DOHH2 (cell line): ENCODE measurements around the gene QKI.

Experiments
- H3F3A ChIP-seq: fragments of 200-600 bp; sonication (generic), shearing (Covaris generic); 2 replicates; pipeline ENCODE4 v1.6.0; 2016; ENCODE audit warnings: antibody characterized with exemption, mild to moderate bottlenecking; ENCODE audit not compliant: control insufficient read depth, insufficient read depth
- H3K27ac ChIP-seq: fragments of 200-600 bp; sonication (generic); 2 replicates; pipeline ENCODE4 v1.5.1; 2014; ENCODE audit warnings: low read depth, mild to moderate bottlenecking, low read length, moderate library complexity
- H3K27me3 ChIP-seq: fragments of 200-600 bp; sonication (generic); 2 replicates; pipeline ENCODE4 v1.6.1; 2014; ENCODE audit warnings: mild to moderate bottlenecking, low read length, mixed read lengths; ENCODE audit not compliant: control insufficient read depth
- H3K36me3 ChIP-seq: fragments of 200-600 bp; sonication (generic); 2 replicates; pipeline ENCODE4 v1.6.1; 2014; ENCODE audit warnings: mild to moderate bottlenecking, low read length, moderate library complexity, mixed read lengths; ENCODE audit not compliant: control insufficient read depth
- H3K4me1 ChIP-seq: fragments of 200-600 bp; sonication (generic); 2 replicates; pipeline ENCODE4 v1.6.1; 2014; ENCODE audit warnings: mild to moderate bottlenecking, low read length, mixed read lengths; ENCODE audit not compliant: control insufficient read depth
- H3K4me2 ChIP-seq: fragments of 200-600 bp; sonication (generic); 2 replicates; pipeline ENCODE4 v1.6.0; 2014; ENCODE audit warnings: mild to moderate bottlenecking, low read length, moderate library complexity
- H3K4me3 ChIP-seq: fragments of 200-600 bp; sonication (generic); 2 replicates; pipeline ENCODE4 v1.5.1; 2014; ENCODE audit warnings: mild to moderate bottlenecking, low read length, mixed read lengths
- H3K79me2 ChIP-seq: fragments of 200-600 bp; sonication (generic); 2 replicates; pipeline ENCODE4 v1.6.1; 2014; ENCODE audit warnings: mild to moderate bottlenecking, low read length, mixed read lengths; ENCODE audit not compliant: control insufficient read depth
- H3K9me2 ChIP-seq: fragments of 200-600 bp; sonication (generic); replicated peaks from 2 replicates; pipeline ENCODE4 v1.6.1; 2014; ENCODE audit warnings: mild to moderate bottlenecking, low read length, mixed read lengths; ENCODE audit not compliant: control insufficient read depth
- H3K9me3 ChIP-seq: fragments of 200-600 bp; sonication (generic); 2 replicates; pipeline ENCODE4 v1.6.1; 2014; ENCODE audit warnings: antibody characterized with exemption, low read length, mixed read lengths; ENCODE audit not compliant: control insufficient read depth, insufficient read depth
- H4K20me1 ChIP-seq: fragments of 200-600 bp; sonication (generic); 2 replicates; pipeline ENCODE4 v1.6.0; 2014; ENCODE audit warnings: low read depth, mild to moderate bottlenecking, antibody characterized with exemption, low read length, moderate library complexity; ENCODE audit not compliant: control insufficient read depth, insufficient read depth
- EZH2phosphoT487 ChIP-seq: fragments of 200-600 bp; sonication (generic); IDR thresholded peaks from 2 replicates; pipeline ENCODE4 v1.6.1; 2017; ENCODE audit warnings: borderline replicate concordance, mild to moderate bottlenecking, antibody characterized with exemption, low read length, moderate library complexity, mixed read lengths
- TF ChIP-seq, protein P1 (sequence below): fragments of 200-600 bp; sonication (generic); IDR thresholded peaks from one replicate; pipeline ENCODE4 v1.5.1; 2014; ENCODE audit warnings: antibody characterized with exemption, mild to moderate bottlenecking, low read depth, low read length; ENCODE audit not compliant: poor library complexity, severe bottlenecking

QKI gene

DNA sequence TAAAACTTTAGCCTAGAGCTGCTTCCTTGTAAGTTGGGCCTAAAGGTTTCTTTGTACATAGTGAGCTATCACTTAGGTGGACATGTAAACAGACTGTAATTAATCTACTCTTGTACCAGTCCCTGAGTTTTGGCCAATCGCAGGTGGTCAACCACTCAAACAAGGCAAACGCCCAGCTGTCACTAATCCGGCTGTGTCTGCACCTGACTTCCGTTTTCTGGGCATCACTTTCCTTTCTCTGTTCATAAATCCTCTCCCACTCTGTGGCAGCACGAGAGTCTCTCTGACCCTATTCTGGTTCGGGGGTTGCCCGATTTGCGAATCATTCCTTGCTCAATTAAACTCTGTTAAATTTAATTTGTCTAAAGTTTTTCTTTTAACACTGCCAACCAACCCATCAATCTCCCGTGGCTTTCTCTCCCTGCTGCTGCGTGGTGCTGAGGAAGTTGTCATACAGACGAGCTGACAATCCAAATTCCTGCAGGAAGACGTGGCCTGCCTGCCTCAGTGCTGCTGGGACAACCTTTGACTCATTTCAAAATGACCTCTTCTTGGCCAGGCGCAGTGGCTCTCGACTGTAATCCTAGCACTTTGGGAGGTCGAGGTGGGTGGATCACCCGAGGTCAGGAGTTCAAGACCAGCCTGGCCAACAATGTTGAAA, 206.3 kb downstream of the QKI start:
- Histone ChIP-seq H4K20me1 (no peaks in the 10 kb centered on the region), H3K36me3 (no peaks in the 10 kb centered on the region), H3K4me1 (peaks cover 1% of the 10 kb centered on the region; the same call in 1 of the 2 replicates), H3K79me2 (no peaks in the 10 kb centered on the region), H3K9me2 (no peaks in the 10 kb centered on the region), H3K27me3 (no peaks in the 10 kb centered on the region), H3K27ac (no peak overlapping the region), H3K4me3 (no peak overlapping the region), H3F3A (no peaks in the 10 kb centered on the region), H3K9me3 (no peaks in the 10 kb centered on the region), H3K4me2 (no peak overlapping the region)
- TF ChIP-seq, protein P1, sequence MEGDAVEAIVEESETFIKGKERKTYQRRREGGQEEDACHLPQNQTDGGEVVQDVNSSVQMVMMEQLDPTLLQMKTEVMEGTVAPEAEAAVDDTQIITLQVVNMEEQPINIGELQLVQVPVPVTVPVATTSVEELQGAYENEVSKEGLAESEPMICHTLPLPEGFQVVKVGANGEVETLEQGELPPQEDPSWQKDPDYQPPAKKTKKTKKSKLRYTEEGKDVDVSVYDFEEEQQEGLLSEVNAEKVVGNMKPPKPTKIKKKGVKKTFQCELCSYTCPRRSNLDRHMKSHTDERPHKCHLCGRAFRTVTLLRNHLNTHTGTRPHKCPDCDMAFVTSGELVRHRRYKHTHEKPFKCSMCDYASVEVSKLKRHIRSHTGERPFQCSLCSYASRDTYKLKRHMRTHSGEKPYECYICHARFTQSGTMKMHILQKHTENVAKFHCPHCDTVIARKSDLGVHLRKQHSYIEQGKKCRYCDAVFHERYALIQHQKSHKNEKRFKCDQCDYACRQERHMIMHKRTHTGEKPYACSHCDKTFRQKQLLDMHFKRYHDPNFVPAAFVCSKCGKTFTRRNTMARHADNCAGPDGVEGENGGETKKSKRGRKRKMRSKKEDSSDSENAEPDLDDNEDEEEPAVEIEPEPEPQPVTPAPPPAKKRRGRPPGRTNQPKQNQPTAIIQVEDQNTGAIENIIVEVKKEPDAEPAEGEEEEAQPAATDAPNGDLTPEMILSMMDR: no peak
- no peak for TF ChIP-seq EZH2phosphoT487

- H3K4me2 ChIP-seq: no peak overlapping the region
- H3K4me1 ChIP-seq: peaks cover 6% of the 10 kb centered on the region; the same call in 1 of the 2 replicates
- no peaks in the 10 kb centered on the region for H3K9me3 ChIP-seq
- no peaks in the 10 kb centered on the region for H3K9me2 ChIP-seq
- H3F3A ChIP-seq: no peaks in the 10 kb centered on the region
- H4K20me1 ChIP-seq: no peaks in the 10 kb centered on the region
- no peaks in the 10 kb centered on the region for H3K36me3 ChIP-seq
- no peaks in the 10 kb centered on the region for H3K27me3 ChIP-seq
- no peaks in the 10 kb centered on the region for H3K79me2 ChIP-seq
- TF ChIP-seq, protein P1: no peak
- no peak overlapping the region for H3K4me3 ChIP-seq
- no peak overlapping the region for H3K27ac ChIP-seq
Observed at GRCh38 chr6:163625265-163625664, 210.7 kb downstream of the QKI start.

- TF ChIP-seq, protein P1: no peak
- no peak for TF ChIP-seq EZH2phosphoT487
- no peaks in the 10 kb centered on the region for H3K79me2 ChIP-seq
- no peak overlapping the region for H3K27ac ChIP-seq
- H4K20me1 ChIP-seq: no peaks in the 10 kb centered on the region
- H3K4me2 ChIP-seq: no peak overlapping the region
- H3K36me3 ChIP-seq: no peaks in the 10 kb centered on the region
- H3K9me2 ChIP-seq: no peaks in the 10 kb centered on the region
- H3K4me3 ChIP-seq: no peak overlapping the region
- no peaks in the 10 kb centered on the region for H3K9me3 ChIP-seq
- no peaks in the 10 kb centered on the region for H3K27me3 ChIP-seq
- peaks cover 6% of the 10 kb centered on the region; the same call in 1 of the 2 replicates for H3K4me1 ChIP-seq
- H3F3A ChIP-seq: no peaks in the 10 kb centered on the region
Observed at GRCh38 chr6:163626073-163626867, 211.8 kb downstream of the QKI start.
